ENCODE measurements around the gene TSPAN9. TPM values are rescaled to one million over a fixed set of nuclear protein-coding genes. Genes with fewer than 3 reads are reported as not detected.
A peak's percentile ranks its signal among the peaks of the same experiment; 100 is the strongest.

TSPAN9 gene
- total RNA-seq, 1 donor = 8.1 TPM

DNA sequence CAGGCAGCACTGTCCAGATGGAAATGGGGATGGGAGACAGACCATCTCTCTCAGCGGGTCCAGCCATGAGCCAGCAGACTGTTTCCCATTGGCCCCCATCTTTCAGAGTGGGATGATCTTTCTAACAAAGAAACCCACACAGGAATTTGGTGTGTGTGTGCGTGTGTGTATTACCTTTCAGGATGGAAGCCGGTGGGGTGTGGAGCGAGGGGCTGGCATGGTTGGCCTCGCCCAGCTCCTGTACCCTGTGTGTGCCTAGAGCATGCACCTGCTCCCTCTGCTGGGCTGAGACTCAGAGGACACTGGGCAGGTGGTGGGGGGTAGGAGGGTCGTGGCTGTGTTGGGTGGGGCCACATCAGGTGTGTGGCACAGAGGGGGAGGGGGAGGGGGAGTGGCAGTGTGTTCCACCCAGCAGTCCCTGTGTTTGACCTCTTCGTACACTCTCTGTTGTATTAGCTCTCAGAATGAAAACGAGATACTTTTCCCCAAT is 33.0 kb upstream of the TSPAN9 start:
- no peak for DNase-seq (ENCODE audit: low read depth)
- no peak overlapping the region for H3K4me3 ChIP-seq (ENCODE audit: low read depth, low read length)
- TF ChIP-seq, protein P1, sequence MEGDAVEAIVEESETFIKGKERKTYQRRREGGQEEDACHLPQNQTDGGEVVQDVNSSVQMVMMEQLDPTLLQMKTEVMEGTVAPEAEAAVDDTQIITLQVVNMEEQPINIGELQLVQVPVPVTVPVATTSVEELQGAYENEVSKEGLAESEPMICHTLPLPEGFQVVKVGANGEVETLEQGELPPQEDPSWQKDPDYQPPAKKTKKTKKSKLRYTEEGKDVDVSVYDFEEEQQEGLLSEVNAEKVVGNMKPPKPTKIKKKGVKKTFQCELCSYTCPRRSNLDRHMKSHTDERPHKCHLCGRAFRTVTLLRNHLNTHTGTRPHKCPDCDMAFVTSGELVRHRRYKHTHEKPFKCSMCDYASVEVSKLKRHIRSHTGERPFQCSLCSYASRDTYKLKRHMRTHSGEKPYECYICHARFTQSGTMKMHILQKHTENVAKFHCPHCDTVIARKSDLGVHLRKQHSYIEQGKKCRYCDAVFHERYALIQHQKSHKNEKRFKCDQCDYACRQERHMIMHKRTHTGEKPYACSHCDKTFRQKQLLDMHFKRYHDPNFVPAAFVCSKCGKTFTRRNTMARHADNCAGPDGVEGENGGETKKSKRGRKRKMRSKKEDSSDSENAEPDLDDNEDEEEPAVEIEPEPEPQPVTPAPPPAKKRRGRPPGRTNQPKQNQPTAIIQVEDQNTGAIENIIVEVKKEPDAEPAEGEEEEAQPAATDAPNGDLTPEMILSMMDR (IDR thresholded peaks at IDR 0.05; ENCODE audit: insufficient read depth, low read length) = no peak

DNA sequence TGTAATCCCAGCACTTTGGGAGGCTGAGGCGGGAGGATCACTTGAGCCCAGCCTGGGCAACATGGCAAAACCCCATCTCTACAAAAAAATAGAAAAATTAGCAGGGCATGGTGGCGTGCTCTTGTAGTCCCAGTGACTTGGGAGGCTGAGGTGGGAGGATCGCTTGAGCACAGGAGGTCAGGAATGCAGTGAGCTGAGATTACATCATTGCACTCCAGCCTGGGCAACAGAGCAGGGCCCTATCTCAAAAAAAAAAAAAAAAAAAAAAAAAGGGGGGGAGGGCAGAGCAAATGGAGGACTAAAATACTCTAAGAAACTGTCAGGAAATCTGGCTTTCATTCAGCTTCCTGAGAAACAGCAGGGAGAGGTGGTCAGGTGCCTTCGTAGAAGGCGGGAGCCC is 31.7 kb upstream of the TSPAN9 start:
- DNase-seq (ENCODE audit: low read depth) = no peak
- TF ChIP-seq, protein P1 (IDR thresholded peaks at IDR 0.05; ENCODE audit: insufficient read depth, low read length) = no peak
- no peak overlapping the region for H3K4me3 ChIP-seq (ENCODE audit: low read depth, low read length)

- H3K4me3 ChIP-seq (ENCODE audit: low read depth, low read length) = no peak overlapping the region
- no peak for DNase-seq (ENCODE audit: low read depth)
- TF ChIP-seq, protein P1 (IDR thresholded peaks at IDR 0.05; ENCODE audit: insufficient read depth, low read length) = no peak
Observed at GRCh38 chr12:3045989-3046388, 31.2 kb upstream of the TSPAN9 start.

GRCh38 chr12:3046441-3047200 is 30.6 kb upstream of the TSPAN9 start:
- peak; percentile 42 for DNase-seq (ENCODE audit: low read depth)
- TF ChIP-seq, protein P1 (IDR thresholded peaks at IDR 0.05; ENCODE audit: insufficient read depth, low read length) = no peak

GRCh38 chr12:3047961-3048360 is 29.2 kb upstream of the TSPAN9 start:
- no peak overlapping the region for H3K4me3 ChIP-seq (ENCODE audit: low read depth, low read length)
- TF ChIP-seq, protein P1 (IDR thresholded peaks at IDR 0.05; ENCODE audit: insufficient read depth, low read length) = no peak
- DNase-seq (ENCODE audit: low read depth) = no peak

More at GRCh38 chr12:3046441-3047200, 30.6 kb upstream of the TSPAN9 start:
- no peak overlapping the region for H3K4me3 ChIP-seq (ENCODE audit: low read depth, low read length)

- no peak for DNase-seq (ENCODE audit: low read depth)
- TF ChIP-seq, protein P1 (IDR thresholded peaks at IDR 0.05; ENCODE audit: insufficient read depth, low read length) = no peak
Observed at GRCh38 chr12:3048540-3048939, 28.6 kb upstream of the TSPAN9 start.

More at GRCh38 chr12:3048540-3048939, 28.6 kb upstream of the TSPAN9 start:
- no peak overlapping the region for H3K4me3 ChIP-seq (ENCODE audit: low read depth, low read length)

Data from fibroblast of the aortic adventitia (primary cell).